ENCODE measurements around the gene C11orf54. TPM values are rescaled to one million over a fixed set of nuclear protein-coding genes. Genes with fewer than 3 reads are reported as not detected.
A peak's percentile ranks its signal among the peaks of the same experiment; 100 is the strongest.

Gene C11orf54
- 17.6 and 19.3 TPM in 2 replicates for total RNA-seq

DNA sequence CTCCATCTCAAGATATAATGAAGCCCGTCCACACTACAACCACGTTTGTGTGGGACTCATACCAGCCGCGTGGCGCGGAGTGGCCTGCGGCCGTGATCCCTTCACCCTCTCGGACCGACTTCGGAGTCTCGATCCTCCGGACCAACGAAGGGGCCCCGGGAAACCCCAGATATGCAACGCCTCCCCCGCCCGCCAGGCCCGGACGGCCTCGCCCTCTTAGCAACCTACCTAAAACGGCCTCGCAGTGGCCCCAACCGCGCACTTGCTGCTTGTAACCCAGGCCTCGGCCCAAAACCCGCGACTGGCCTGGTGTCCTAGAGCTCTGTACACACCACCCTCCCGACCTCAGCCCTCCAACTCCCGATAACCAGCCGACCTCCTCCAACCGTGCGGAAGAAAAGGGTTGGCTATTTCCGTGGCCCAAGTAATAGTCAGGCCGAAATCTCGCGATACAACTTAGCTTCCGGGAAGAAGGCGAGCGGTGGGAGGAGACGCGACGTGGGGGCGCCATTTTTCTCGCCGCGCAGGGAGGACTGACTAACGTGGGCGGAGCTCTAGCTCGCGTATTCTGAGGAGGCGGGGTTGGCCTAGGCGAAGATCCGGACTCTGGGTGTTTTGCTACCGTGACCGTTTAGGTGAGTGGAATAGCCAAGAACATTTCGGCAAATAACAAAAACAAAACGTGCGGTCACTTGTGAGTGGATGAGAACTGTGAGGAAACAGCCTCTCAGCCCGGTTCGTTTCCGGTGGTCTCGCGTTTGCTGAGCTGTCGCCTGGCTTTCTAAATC, at the start of gene C11orf54, which contains the start of gene TAF1D:
Gene C11orf54, plus strand, starts transcription at position 579 of the 788 bp plus-strand sequence. CDS start 5,722 bp downstream, outside the sequence.
Gene TAF1D, minus strand, starts transcription at position 402 of the 788 bp plus-strand sequence. CDS start 2,191 bp downstream, outside the sequence.

DNA sequence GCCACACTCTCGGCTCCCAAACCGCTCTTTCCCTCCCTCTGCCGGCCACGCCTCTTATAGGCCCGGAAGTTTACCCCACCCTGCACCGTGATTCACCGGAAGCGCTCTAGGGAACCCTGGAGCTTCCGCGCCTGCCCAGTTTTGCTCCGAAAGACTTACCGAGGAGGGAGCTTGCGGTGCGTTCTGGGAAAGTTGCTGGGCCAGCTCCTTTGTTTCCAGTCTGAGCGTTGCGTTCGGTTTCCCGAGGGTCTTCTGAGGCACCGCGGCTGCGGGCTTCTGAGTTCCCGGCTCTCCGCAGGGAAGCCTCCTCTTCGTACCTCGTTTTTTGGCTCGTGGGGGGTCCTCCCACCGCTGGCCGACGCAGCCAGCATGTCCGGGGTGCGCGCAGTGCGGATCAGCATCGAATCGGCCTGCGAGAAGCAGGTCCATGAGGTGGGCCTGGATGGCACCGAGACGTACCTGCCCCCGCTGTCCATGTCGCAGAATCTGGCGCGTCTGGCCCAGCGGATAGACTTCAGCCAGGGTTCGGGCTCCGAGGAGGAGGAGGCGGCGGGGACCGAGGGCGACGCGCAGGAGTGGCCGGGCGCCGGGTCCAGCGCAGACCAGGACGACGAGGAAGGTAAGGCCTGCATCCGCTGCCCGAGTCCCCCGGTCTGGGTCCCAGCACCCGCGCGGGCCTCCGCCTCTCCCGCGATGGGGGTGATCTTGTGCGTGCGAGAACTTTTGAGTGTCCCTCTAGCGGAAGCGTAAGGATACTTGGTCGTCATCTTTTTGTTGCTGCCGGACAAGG, 42.9 kb downstream of the C11orf54 start, which contains the start of gene MED17:
Gene MED17, plus strand, starts transcription at position 138 of the 790 bp plus-strand sequence. Its CDS starts 232 bp downstream, at position 370.

Small RNAs within 50 kb of the gene (small RNA-seq; reads per million reads assigned to genes)
- gene RF00019 (not detected), gene RF00493 (8.4 reads per million, percentile 88 among the genes with 10 or more reads in this experiment), gene SCARNA9 (not detected), gene SNORA1 (not detected), gene SNORA18 (not detected), gene SNORA25 (not detected), gene SNORA32 (not detected), gene SNORA40 (not detected), gene SNORA8 (not detected), gene SNORD5 (not detected), gene SNORD6 (7,216 reads per million, percentile 100 among the genes with 10 or more reads in this experiment)

Other genes starting within 250 kb of the C11orf54 start
- 11.0 and 14.3 TPM in 2 replicates for gene SMCO4, start 198.3 kb upstream of the C11orf54 start, total RNA-seq
- 17.8 and 37.0 TPM in 2 replicates for gene CEP295, start 80.0 kb upstream of the C11orf54 start, total RNA-seq
- 117 and 129 TPM in 2 replicates for gene TAF1D, start 177 bp upstream of the C11orf54 start, total RNA-seq
- gene MED17, start 42.6 kb downstream of the C11orf54 start, total RNA-seq = 28.3 and 29.4 TPM in 2 replicates
- gene VSTM5, start 108.9 kb downstream of the C11orf54 start, total RNA-seq = under 0.01 TPM in 1 of 2 replicates, not detected in the other

Measured in hair follicle dermal papilla cell (primary cell).